GM12891 (cell line): ENCODE results near the gene LYPD1.

Source experiments
- PAX5 ChIP-seq: IDR thresholded peaks from 2 replicates; pipeline ENCODE4 v1.6.1; 2011; ENCODE audit warnings: low read length, moderate library complexity, mild to moderate bottlenecking; ENCODE audit not compliant: insufficient read depth, severe bottlenecking
- POLR2A ChIP-seq: IDR thresholded peaks from 2 replicates; pipeline ENCODE4 v1.6.1; 2011; ENCODE audit warnings: low read depth, low read length, control low read depth
- POLR2AphosphoS5 ChIP-seq: IDR thresholded peaks from 2 replicates; pipeline ENCODE4 v1.6.1; 2011; ENCODE audit warnings: low read depth, low read length, control low read depth
- SPI1 ChIP-seq: IDR thresholded peaks from 2 replicates; pipeline ENCODE4 v1.6.1; 2011; ENCODE audit warnings: low read depth, low read length, control low read depth

GRCh38 chr2:132609101-132609890, 60.7 kb downstream of the LYPD1 start:
- TF ChIP-seq PAX5 (no peak), POLR2A (no peak), SPI1 (no peak), POLR2AphosphoS5 (no peak)
